Liver (tissue), 9 donors: ENCODE measurements around the gene OOSP4A. TPM values are rescaled to one million over a fixed set of nuclear protein-coding genes. Genes with fewer than 3 reads are reported as not detected.

Experiments used
- DNase-seq: peaks from one replicate; pipeline ENCODE4 v3.0.0-alpha.2; 2017; ENCODE audit warnings: low spot score
- H3K27ac ChIP-seq, 2 donors: one replicate each; pipeline ENCODE4 v1.7.0; 2013; ENCODE audit warnings: inconsistent platforms in 2 of 2, low read length in 2 of 2, control low read depth in 1 of 2, low read depth in 1 of 2, mild to moderate bottlenecking in 1 of 2
- H3K27me3 ChIP-seq, 4 donors: one replicate each; pipeline versions ENCODE4 v1.6.1 to v1.7.0; 2013; ENCODE audit warnings: low read length in 3 of 4, inconsistent platforms in 1 of 4, mild to moderate bottlenecking in 1 of 4, moderate library complexity in 1 of 4; ENCODE audit not compliant: control insufficient read depth in 4 of 4, insufficient read depth in 4 of 4
- H3K36me3 ChIP-seq, 4 donors: one replicate each; pipeline versions ENCODE4 v1.6.1 to v1.7.0; 2013; ENCODE audit warnings: low read length in 3 of 4, mild to moderate bottlenecking in 3 of 4, low read depth in 1 of 4, moderate library complexity in 1 of 4; ENCODE audit not compliant: control insufficient read depth in 4 of 4, insufficient read depth in 3 of 4
- H3K4me1 ChIP-seq, 4 donors: one replicate each; pipeline versions ENCODE4 v1.6.1 to v1.7.0; 2013; ENCODE audit warnings: low read length in 3 of 4, mild to moderate bottlenecking in 3 of 4, moderate library complexity in 1 of 4; ENCODE audit not compliant: control insufficient read depth in 4 of 4, insufficient read depth in 4 of 4
- H3K4me3 ChIP-seq, 3 donors: one replicate each; pipeline versions ENCODE4 v1.6.1 to v1.7.0; 2013; ENCODE audit warnings: low read length in 3 of 3, control low read depth in 1 of 3, low read depth in 1 of 3, mild to moderate bottlenecking in 1 of 3
- H3K9ac ChIP-seq, 2 donors: one replicate each; pipeline ENCODE4 v1.7.0; 2013; ENCODE audit warnings: low read length in 2 of 2, mild to moderate bottlenecking in 2 of 2, moderate library complexity in 2 of 2, control low read depth in 1 of 2, low read depth in 1 of 2
- H3K9me3 ChIP-seq, 4 donors: one replicate each; pipeline versions ENCODE4 v1.6.1 to v1.7.0; 2013; ENCODE audit warnings: low read length in 3 of 4; ENCODE audit not compliant: control insufficient read depth in 4 of 4
- EGR1 ChIP-seq, 2 donors: IDR thresholded peaks; 2 replicates each; pipeline ENCODE4 v1.6.1; 2016 to 2018; ENCODE audit warnings: antibody characterized with exemption in 2 of 2, low read depth in 2 of 2
- FOXA1 ChIP-seq: IDR thresholded peaks from 2 replicates; pipeline ENCODE4 v1.6.1; 2016; ENCODE audit warnings: antibody characterized with exemption
- GABPA ChIP-seq, 2 donors: IDR thresholded peaks in 1 of 2; conservative IDR thresholded peaks in 1 of 2; 2 replicates each; pipeline ENCODE4 v1.6.1; 2016; ENCODE audit warnings: antibody characterized with exemption in 2 of 2, mild to moderate bottlenecking in 1 of 2, moderate library complexity in 1 of 2
- HNF4A ChIP-seq, 2 donors: conservative IDR thresholded peaks; 2 replicates each; pipeline ENCODE4 v1.6.1; 2016; ENCODE audit warnings: antibody characterized with exemption in 2 of 2, mild to moderate bottlenecking in 2 of 2
- JUND ChIP-seq, 2 donors: IDR thresholded peaks; 2 replicates each; pipeline ENCODE4 v1.6.1; 2016; ENCODE audit warnings: antibody characterized with exemption in 2 of 2
- NR2F2 ChIP-seq: IDR thresholded peaks from 2 replicates; pipeline ENCODE4 v1.6.1; 2016; ENCODE audit warnings: antibody characterized with exemption
- RAD21 ChIP-seq, 2 donors: IDR thresholded peaks; 2 replicates each; pipeline ENCODE4 v1.6.1; 2016; ENCODE audit warnings: antibody characterized with exemption in 2 of 2, mild to moderate bottlenecking in 2 of 2
- RXRA ChIP-seq, 2 donors: IDR thresholded peaks; 2 replicates each; pipeline ENCODE4 v1.6.1; 2017 to 2018; ENCODE audit warnings: antibody characterized with exemption in 2 of 2, mild to moderate bottlenecking in 1 of 2
- SP1 ChIP-seq: IDR thresholded peaks from 2 replicates; pipeline ENCODE4 v1.6.1; 2018; ENCODE audit warnings: antibody characterized with exemption, mild to moderate bottlenecking
- TAF1 ChIP-seq: conservative IDR thresholded peaks from 2 replicates; pipeline ENCODE4 v1.6.1; 2016; ENCODE audit warnings: antibody characterized with exemption, mild to moderate bottlenecking
- YY1 ChIP-seq: IDR thresholded peaks from 2 replicates; pipeline ENCODE4 v1.6.1; 2016; ENCODE audit warnings: antibody characterized with exemption, mild to moderate bottlenecking
- WGBS: extraction: QIAGEN DNeasy Blood & Tissue Kit; methylation state at CpG from one replicate; pipeline ENCODE4 v1.1.7; 2013; 5-methylcytosine and 5-hydroxymethylcytosine counted together
- polyA plus RNA-seq, 2 donors: library from polyadenylated mRNA; stranded (reverse) in 1 of 2; unstranded in 1 of 2; fragments of 200-250 nt in 1 of 2; fragments of >200 nt in 1 of 2; fragmentation: Nextera tagmentation in 1 of 2; extraction: Ambion mirVana in 1 of 2; gene quantifications; one replicate each; pipeline versions ENCODE4 v1.2.1 to v1.2.3, GENCODE V29; 2013 to 2015
- total RNA-seq, 2 donors: library from RNA; depleted of rRNA; stranded (reverse); fragments of >200 nt; gene quantifications; one replicate each; pipeline ENCODE4 v1.2.3, GENCODE V29; 2014
- TF ChIP-seq, protein P1 (sequence below): IDR thresholded peaks from 2 replicates; pipeline ENCODE4 v1.6.1; 2016; ENCODE audit warnings: antibody characterized with exemption
- TF ChIP-seq, protein P2 (sequence below): fragments of 150-350 bp; IDR thresholded peaks from 2 replicates; pipeline ENCODE4 v1.5.1; 2017; ENCODE audit warnings: improper control_type of control experiment, low read depth, low read length; ENCODE audit not compliant: missing input control
- TF ChIP-seq, protein P3 (sequence below): IDR thresholded peaks from 2 replicates; pipeline ENCODE4 v1.6.1; 2016; ENCODE audit warnings: antibody characterized with exemption, mild to moderate bottlenecking
- TF ChIP-seq, protein P4 (sequence below): IDR thresholded peaks from 2 replicates; pipeline ENCODE4 v1.6.1; 2016; ENCODE audit warnings: antibody characterized with exemption
- TF ChIP-seq, protein P5 (sequence below): IDR thresholded peaks from 2 replicates; pipeline ENCODE4 v1.6.1; 2016; ENCODE audit warnings: antibody characterized with exemption
- donor health status: healthy.
- donor health status: healthy.
- donor health status: healthy.
- donor health status: healthy.
- donor health status: healthy.

Gene OOSP4A
- total and polyA plus RNA-seq, 4 donors, result not detected

DNA sequence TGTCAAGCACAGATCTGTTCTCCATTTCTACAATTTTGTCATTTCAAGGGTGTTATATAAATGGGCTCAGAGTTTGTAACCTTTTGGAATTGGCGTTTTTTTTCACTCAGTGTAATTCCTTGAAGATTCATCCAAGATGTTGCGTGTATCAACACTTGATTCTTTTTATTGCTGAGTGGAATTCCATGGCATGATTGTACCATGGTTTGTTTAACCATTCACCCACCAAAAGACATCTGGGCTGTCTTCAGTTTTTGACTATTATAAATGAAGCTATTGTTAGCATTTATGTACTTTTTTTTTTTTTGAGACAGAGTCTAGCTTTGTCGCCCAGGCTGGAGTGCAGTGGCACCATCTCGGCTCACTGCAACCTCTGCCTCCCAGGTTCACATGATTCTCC, 22.7 kb upstream of the OOSP4A start:
- Histone ChIP-seq H3K36me3 (no peaks in the 10 kb centered on the region), H3K27me3 (peaks cover 0 to 6% (median under 1%) of the 10 kb centered on the region in 4 donors), H3K4me1 (no peaks in the 10 kb centered on the region), H3K9ac (no peak overlapping the region), H3K9me3 (peaks cover 0 to 2% (median 0%) of the 10 kb centered on the region in 4 donors), H3K27ac (no peak overlapping the region), H3K4me3 (no peak overlapping the region)
- no peak for DNase-seq
- 82% methylated on average over 4 of the region's 4 CpGs for WGBS
- no peak for TF ChIP-seq SP1
- TF ChIP-seq RAD21 (IDR thresholded peaks at IDR 0.05), result no peak
- TF ChIP-seq RXRA (IDR thresholded peaks at IDR 0.05), result no peak
- no peak for TF ChIP-seq TAF1

DNA sequence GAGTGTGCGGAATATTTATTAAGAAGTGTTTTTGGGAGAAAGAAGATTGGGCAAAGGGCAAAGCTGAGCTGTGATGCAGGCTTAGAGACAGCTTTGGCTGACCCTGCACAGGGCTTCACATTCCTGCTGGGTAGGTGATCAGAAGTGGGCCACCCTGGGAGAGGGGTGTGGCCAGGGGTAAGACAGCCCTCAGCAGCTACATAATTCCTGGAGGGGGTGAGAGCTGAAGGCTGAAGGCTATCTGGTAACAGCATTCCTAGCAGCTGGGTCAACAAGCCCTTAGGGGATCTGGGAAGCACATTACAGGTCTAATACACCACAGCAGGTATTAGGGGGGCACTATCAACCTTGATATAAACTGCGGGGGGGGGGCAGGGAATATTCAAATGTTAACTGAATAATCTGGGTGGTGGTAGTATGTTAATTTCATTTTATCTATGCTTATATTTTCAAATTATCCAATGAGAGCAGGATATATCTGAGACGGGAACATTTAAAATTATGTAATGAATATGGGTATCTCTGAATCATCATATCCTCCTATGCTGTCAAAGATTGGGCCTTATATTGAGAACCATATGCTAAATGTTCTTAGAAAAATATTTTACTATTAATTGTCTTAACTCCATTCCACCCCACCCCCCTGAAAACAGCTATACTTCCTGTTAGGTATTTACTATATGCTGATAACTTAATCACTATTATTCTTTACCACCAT, 19.7 kb upstream of the OOSP4A start:
- 85% methylated on average over 3 of the region's 3 CpGs for WGBS
- TF ChIP-seq FOXA1 (no peak), RXRA (IDR thresholded peaks at IDR 0.05) (no peak), YY1 (no peak), RAD21 (IDR thresholded peaks at IDR 0.05) (no peak), EGR1 (IDR thresholded peaks at IDR 0.05; ENCODE audit: low read depth in 2 of 2) (no peak), NR2F2 (no peak), GABPA (IDR thresholded peaks at IDR 0.05 in 1 of 2, conservative IDR thresholded peaks at IDR 0.05 in 1 of 2) (no peak), HNF4A (conservative IDR thresholded peaks at IDR 0.05) (no peak)
- TF ChIP-seq, protein P1, sequence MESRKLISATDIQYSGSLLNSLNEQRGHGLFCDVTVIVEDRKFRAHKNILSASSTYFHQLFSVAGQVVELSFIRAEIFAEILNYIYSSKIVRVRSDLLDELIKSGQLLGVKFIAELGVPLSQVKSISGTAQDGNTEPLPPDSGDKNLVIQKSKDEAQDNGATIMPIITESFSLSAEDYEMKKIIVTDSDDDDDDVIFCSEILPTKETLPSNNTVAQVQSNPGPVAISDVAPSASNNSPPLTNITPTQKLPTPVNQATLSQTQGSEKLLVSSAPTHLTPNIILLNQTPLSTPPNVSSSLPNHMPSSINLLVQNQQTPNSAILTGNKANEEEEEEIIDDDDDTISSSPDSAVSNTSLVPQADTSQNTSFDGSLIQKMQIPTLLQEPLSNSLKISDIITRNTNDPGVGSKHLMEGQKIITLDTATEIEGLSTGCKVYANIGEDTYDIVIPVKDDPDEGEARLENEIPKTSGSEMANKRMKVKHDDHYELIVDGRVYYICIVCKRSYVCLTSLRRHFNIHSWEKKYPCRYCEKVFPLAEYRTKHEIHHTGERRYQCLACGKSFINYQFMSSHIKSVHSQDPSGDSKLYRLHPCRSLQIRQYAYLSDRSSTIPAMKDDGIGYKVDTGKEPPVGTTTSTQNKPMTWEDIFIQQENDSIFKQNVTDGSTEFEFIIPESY, result no peak
- TF ChIP-seq, protein P2, sequence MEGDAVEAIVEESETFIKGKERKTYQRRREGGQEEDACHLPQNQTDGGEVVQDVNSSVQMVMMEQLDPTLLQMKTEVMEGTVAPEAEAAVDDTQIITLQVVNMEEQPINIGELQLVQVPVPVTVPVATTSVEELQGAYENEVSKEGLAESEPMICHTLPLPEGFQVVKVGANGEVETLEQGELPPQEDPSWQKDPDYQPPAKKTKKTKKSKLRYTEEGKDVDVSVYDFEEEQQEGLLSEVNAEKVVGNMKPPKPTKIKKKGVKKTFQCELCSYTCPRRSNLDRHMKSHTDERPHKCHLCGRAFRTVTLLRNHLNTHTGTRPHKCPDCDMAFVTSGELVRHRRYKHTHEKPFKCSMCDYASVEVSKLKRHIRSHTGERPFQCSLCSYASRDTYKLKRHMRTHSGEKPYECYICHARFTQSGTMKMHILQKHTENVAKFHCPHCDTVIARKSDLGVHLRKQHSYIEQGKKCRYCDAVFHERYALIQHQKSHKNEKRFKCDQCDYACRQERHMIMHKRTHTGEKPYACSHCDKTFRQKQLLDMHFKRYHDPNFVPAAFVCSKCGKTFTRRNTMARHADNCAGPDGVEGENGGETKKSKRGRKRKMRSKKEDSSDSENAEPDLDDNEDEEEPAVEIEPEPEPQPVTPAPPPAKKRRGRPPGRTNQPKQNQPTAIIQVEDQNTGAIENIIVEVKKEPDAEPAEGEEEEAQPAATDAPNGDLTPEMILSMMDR, result no peak
- no peak overlapping the region for H3K27ac ChIP-seq
- H3K9ac ChIP-seq, result no peak overlapping the region
- H3K4me1 ChIP-seq, result no peaks in the 10 kb centered on the region
- peaks cover 0 to 2% (median 0%) of the 10 kb centered on the region in 4 donors for H3K9me3 ChIP-seq
- DNase-seq, result no peak
- H3K27me3 ChIP-seq, result peaks cover 0 to 6% (median under 1%) of the 10 kb centered on the region in 4 donors
- no peaks in the 10 kb centered on the region for H3K36me3 ChIP-seq
- no peak overlapping the region for H3K4me3 ChIP-seq

DNA sequence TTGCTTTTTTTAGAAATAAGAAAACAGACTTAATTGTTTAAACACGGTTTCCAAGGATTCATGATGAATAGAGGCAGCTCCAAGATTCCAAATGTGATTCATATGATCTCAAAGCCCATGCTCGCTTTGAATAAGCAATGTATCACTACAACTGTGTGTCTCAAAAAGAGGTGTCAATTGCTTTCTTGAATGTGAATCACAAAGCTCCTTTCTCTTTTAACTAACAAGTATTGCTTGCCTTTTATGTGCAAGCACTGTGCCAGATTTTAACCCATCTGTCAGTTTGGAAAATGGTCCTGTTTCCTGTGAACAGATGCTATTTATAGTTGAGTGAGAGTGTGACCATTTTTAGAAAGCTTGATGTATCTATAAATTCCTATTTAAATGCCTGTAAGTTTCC, 19.1 kb upstream of the OOSP4A start:
- no peak for DNase-seq
- Histone ChIP-seq H3K9ac (no peak overlapping the region), H3K4me3 (no peak overlapping the region), H3K4me1 (no peaks in the 10 kb centered on the region), H3K9me3 (peaks cover 0 to 2% (median 0%) of the 10 kb centered on the region in 4 donors), H3K27ac (no peak overlapping the region), H3K36me3 (no peaks in the 10 kb centered on the region), H3K27me3 (peaks cover 0 to 6% (median under 1%) of the 10 kb centered on the region in 4 donors)
- 71% methylated on average over 2 of the region's 2 CpGs for WGBS
- no peak for TF ChIP-seq TAF1
- TF ChIP-seq JUND (IDR thresholded peaks at IDR 0.05), result no peak
- TF ChIP-seq, protein P1, result no peak
- TF ChIP-seq EGR1 (IDR thresholded peaks at IDR 0.05; ENCODE audit: low read depth in 2 of 2), result no peak
- no peak for TF ChIP-seq RAD21 (IDR thresholded peaks at IDR 0.05)
- TF ChIP-seq FOXA1, result no peak
- TF ChIP-seq, protein P3, sequence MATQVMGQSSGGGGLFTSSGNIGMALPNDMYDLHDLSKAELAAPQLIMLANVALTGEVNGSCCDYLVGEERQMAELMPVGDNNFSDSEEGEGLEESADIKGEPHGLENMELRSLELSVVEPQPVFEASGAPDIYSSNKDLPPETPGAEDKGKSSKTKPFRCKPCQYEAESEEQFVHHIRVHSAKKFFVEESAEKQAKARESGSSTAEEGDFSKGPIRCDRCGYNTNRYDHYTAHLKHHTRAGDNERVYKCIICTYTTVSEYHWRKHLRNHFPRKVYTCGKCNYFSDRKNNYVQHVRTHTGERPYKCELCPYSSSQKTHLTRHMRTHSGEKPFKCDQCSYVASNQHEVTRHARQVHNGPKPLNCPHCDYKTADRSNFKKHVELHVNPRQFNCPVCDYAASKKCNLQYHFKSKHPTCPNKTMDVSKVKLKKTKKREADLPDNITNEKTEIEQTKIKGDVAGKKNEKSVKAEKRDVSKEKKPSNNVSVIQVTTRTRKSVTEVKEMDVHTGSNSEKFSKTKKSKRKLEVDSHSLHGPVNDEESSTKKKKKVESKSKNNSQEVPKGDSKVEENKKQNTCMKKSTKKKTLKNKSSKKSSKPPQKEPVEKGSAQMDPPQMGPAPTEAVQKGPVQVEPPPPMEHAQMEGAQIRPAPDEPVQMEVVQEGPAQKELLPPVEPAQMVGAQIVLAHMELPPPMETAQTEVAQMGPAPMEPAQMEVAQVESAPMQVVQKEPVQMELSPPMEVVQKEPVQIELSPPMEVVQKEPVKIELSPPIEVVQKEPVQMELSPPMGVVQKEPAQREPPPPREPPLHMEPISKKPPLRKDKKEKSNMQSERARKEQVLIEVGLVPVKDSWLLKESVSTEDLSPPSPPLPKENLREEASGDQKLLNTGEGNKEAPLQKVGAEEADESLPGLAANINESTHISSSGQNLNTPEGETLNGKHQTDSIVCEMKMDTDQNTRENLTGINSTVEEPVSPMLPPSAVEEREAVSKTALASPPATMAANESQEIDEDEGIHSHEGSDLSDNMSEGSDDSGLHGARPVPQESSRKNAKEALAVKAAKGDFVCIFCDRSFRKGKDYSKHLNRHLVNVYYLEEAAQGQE, result no peak
- TF ChIP-seq GABPA (IDR thresholded peaks at IDR 0.05 in 1 of 2, conservative IDR thresholded peaks at IDR 0.05 in 1 of 2), result no peak
- TF ChIP-seq, protein P4, sequence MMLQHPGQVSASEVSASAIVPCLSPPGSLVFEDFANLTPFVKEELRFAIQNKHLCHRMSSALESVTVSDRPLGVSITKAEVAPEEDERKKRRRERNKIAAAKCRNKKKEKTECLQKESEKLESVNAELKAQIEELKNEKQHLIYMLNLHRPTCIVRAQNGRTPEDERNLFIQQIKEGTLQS, result no peak
- no peak for TF ChIP-seq RXRA (IDR thresholded peaks at IDR 0.05)
- TF ChIP-seq YY1, result no peak
- no peak for TF ChIP-seq NR2F2
- no peak for TF ChIP-seq HNF4A (conservative IDR thresholded peaks at IDR 0.05)
- TF ChIP-seq, protein P5, sequence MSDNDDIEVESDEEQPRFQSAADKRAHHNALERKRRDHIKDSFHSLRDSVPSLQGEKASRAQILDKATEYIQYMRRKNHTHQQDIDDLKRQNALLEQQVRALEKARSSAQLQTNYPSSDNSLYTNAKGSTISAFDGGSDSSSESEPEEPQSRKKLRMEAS, result no peak
- TF ChIP-seq SP1, result no peak
